ENCODE results near the gene PPIG. TPM values are rescaled to one million over a fixed set of nuclear protein-coding genes. Genes with fewer than 3 reads are reported as not detected.
A peak's percentile ranks its signal among the peaks of the same experiment; 100 is the strongest.
"Not testable (repeated sequence)": the region's sequence is repeated elsewhere in the genome, so short reads cannot be mapped to it uniquely, and the experiment has no call there.

PPIG gene
- total RNA-seq, 1 experiment from 2014 or later, result 20.9 TPM

DNA sequence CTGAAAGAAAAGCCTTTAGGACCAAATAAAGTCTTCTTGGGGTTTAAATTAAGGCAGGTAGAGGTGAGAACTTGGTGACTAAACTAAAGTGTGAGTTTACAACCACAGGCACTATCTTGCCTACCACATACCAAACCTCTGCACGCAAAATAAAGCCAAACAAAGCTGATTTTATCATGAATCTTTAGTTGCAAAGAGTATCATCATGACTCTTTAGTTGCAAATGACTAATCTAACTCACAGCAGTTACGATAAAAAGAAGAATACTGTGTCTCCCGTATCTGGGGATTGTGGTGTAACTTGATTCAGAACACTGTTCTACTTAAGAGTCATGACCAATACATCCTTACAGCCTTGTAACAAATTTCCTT, 98.9 kb downstream of the PPIG start:
- POLR2A ChIA-PET (ENCODE audit: unreplicated experiment), result interaction anchor here (1.0 kb wide), 1 partner anchor 11 kb away, joined by 4 read pairs; no protein-coding TSS in a partner anchor
- Histone ChIP-seq H3K4me3 (ENCODE audit: low read length) (no peak overlapping the region), H4K20me1 (ENCODE audit: low read length) (no peaks in the 10 kb centered on the region), H3K27ac (ENCODE audit: low read length) (peak overlapping the region; percentile 79), H3K4me2 (ENCODE audit: low read length) (peak overlapping the region; percentile 29), H3K9me2 (replicated peaks; ENCODE audit: low read length) (no peaks in the 10 kb centered on the region), H3K4me1 (ENCODE audit: insufficient read depth, low read length) (peaks cover 24% of the 10 kb centered on the region), H3F3A (ENCODE audit: low read length, unreplicated experiment) (no peaks in the 10 kb centered on the region), H3K9me3 (ENCODE audit: low read length) (no peaks in the 10 kb centered on the region), H3K9ac (ENCODE audit: low read length) (peak overlapping the region; percentile 27; the same call in 1 of the 2 replicates), H3K36me3 (ENCODE audit: low read depth, low read length) (no peaks in the 10 kb centered on the region), H3K27me3 (ENCODE audit: low read length) (no peaks in the 10 kb centered on the region), H3K79me2 (ENCODE audit: low read length) (no peaks in the 10 kb centered on the region), H2AFZ (ENCODE audit: low read length) (no peak overlapping the region)
- no peak for TF ChIP-seq EZH2 (IDR thresholded peaks at IDR 0.05; ENCODE audit: low read length, unreplicated experiment)
- no peak for TF ChIP-seq CTCF (conservative IDR thresholded peaks at IDR 0.05; ENCODE audit: low read depth, low read length)
- no peak for TF ChIP-seq EZH2phosphoT487 (IDR thresholded peaks at IDR 0.05; ENCODE audit: borderline replicate concordance, low read length)
- ATAC-seq (peak; percentile 66), DNase-seq (peak; percentile 72)
- intact Hi-C loops (cut with micrococcal nuclease), result loop anchor here (5.0 kb wide), 1 partner anchor 36 kb away; no protein-coding TSS in a partner anchor
- CTCF ChIA-PET, result no interaction called here
- no TSS peak for BruUV-seq (replicated peaks)

- intact Hi-C loops (cut with micrococcal nuclease), result loop anchor here (5.0 kb wide), 1 partner anchor 36 kb away; no protein-coding TSS in a partner anchor
- Histone ChIP-seq H3K27ac (ENCODE audit: low read length) (peak overlapping the region; percentile 79), H2AFZ (ENCODE audit: low read length) (no peak overlapping the region), H3K79me2 (ENCODE audit: low read length) (no peaks in the 10 kb centered on the region), H3K4me2 (ENCODE audit: low read length) (peak overlapping the region; percentile 46), H3K9me2 (replicated peaks; ENCODE audit: low read length) (no peaks in the 10 kb centered on the region), H3K27me3 (ENCODE audit: low read length) (no peaks in the 10 kb centered on the region), H3F3A (ENCODE audit: low read length, unreplicated experiment) (no peaks in the 10 kb centered on the region), H3K9me3 (ENCODE audit: low read length) (no peaks in the 10 kb centered on the region), H3K4me1 (ENCODE audit: insufficient read depth, low read length) (peaks cover 24% of the 10 kb centered on the region), H3K4me3 (ENCODE audit: low read length) (no peak overlapping the region), H4K20me1 (ENCODE audit: low read length) (no peaks in the 10 kb centered on the region), H3K36me3 (ENCODE audit: low read depth, low read length) (no peaks in the 10 kb centered on the region), H3K9ac (ENCODE audit: low read length) (peak overlapping the region; percentile 45; the same call in 1 of the 2 replicates)
- DNase-seq, result peak; percentile 50
- no TSS peak for BruUV-seq (replicated peaks)
- no peak for TF ChIP-seq CTCF (conservative IDR thresholded peaks at IDR 0.05; ENCODE audit: low read depth, low read length)
- no peak for TF ChIP-seq EZH2phosphoT487 (IDR thresholded peaks at IDR 0.05; ENCODE audit: borderline replicate concordance, low read length)
- TF ChIP-seq EZH2 (IDR thresholded peaks at IDR 0.05; ENCODE audit: low read length, unreplicated experiment), result no peak
- POLR2A ChIA-PET (ENCODE audit: unreplicated experiment), result interaction anchor here (0.6 to 1.0 kb wide), 2 partner anchors 10 to 27 kb away, joined by 4 read pairs; no protein-coding TSS in a partner anchor
- CTCF ChIA-PET, result no interaction called here
- peak; percentile 66 for ATAC-seq
These were observed 99.4 kb downstream of the PPIG start for GRCh38 chr2:169683425-169684134.

DNA sequence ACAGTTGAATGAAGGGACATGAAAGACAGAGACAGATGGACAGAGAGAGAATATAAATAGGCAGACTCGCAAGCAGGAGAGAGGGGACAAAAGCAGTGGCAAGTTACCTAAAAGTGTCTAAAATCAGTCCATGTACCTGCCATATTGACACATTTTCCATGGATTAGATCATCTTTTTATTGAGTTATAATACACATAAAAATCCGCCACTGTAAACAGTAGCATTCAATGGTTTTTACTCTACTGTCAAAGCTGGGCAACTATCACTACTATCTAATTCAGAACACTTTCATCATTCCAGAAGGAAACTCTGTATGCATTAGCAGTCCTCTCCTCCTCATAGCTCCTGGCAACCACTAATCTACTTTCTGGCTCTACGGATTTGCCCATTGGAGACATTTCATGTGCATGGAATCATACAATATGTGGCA, 100.0 kb downstream of the PPIG start:
- TF ChIP-seq CTCF (conservative IDR thresholded peaks at IDR 0.05; ENCODE audit: low read depth, low read length) (no peak), EZH2phosphoT487 (IDR thresholded peaks at IDR 0.05; ENCODE audit: borderline replicate concordance, low read length) (no peak), EZH2 (IDR thresholded peaks at IDR 0.05; ENCODE audit: low read length, unreplicated experiment) (no peak)
- no peaks in the 10 kb centered on the region for H3K9me3 ChIP-seq (ENCODE audit: low read length)
- DNase-seq (peak; percentile 50), ATAC-seq (peak; percentile 73)
- CTCF ChIA-PET, result no interaction called here
- H2AFZ ChIP-seq (ENCODE audit: low read length), result no peak overlapping the region
- peak overlapping the region; percentile 79 for H3K27ac ChIP-seq (ENCODE audit: low read length)
- POLR2A ChIA-PET (ENCODE audit: unreplicated experiment), result interaction anchor here (0.6 to 1.0 kb wide), 2 partner anchors 9 to 28 kb away, joined by 4 read pairs; no protein-coding TSS in a partner anchor
- H3K4me3 ChIP-seq (ENCODE audit: low read length), result no peak overlapping the region
- no peaks in the 10 kb centered on the region for H3K9me2 ChIP-seq (replicated peaks; ENCODE audit: low read length)
- BruUV-seq (replicated peaks), result no TSS peak
- no peaks in the 10 kb centered on the region for H3K27me3 ChIP-seq (ENCODE audit: low read length)
- H3K79me2 ChIP-seq (ENCODE audit: low read length), result no peaks in the 10 kb centered on the region
- peaks cover 24% of the 10 kb centered on the region for H3K4me1 ChIP-seq (ENCODE audit: insufficient read depth, low read length)
- H3K9ac ChIP-seq (ENCODE audit: low read length), result peak overlapping the region; percentile 45; the same call in 1 of the 2 replicates
- no peaks in the 10 kb centered on the region for H4K20me1 ChIP-seq (ENCODE audit: low read length)
- H3K36me3 ChIP-seq (ENCODE audit: low read depth, low read length), result no peaks in the 10 kb centered on the region
- no peaks in the 10 kb centered on the region for H3F3A ChIP-seq (ENCODE audit: low read length, unreplicated experiment)
- intact Hi-C loops (cut with micrococcal nuclease), result loop anchor here (5.0 kb wide), 1 partner anchor 37 kb away; no protein-coding TSS in a partner anchor
- H3K4me2 ChIP-seq (ENCODE audit: low read length), result peak overlapping the region; percentile 46

GRCh38 chr2:169684712-169685111, 100.6 kb downstream of the PPIG start:
- peaks cover 24% of the 10 kb centered on the region for H3K4me1 ChIP-seq (ENCODE audit: insufficient read depth, low read length)
- BruUV-seq (replicated peaks); H4K20me1 ChIP-seq (ENCODE audit: low read length); H3K9me2 ChIP-seq (replicated peaks; ENCODE audit: low read length); H3F3A ChIP-seq (ENCODE audit: low read length, unreplicated experiment); POLR2A ChIA-PET (ENCODE audit: unreplicated experiment); CTCF ChIA-PET; H3K27me3 ChIP-seq (ENCODE audit: low read length); H3K4me3 ChIP-seq (ENCODE audit: low read length); ATAC-seq; DNase-seq; H3K36me3 ChIP-seq (ENCODE audit: low read depth, low read length); H3K9ac ChIP-seq (ENCODE audit: low read length); H2AFZ ChIP-seq (ENCODE audit: low read length); H3K79me2 ChIP-seq (ENCODE audit: low read length); H3K9me3 ChIP-seq (ENCODE audit: low read length): not testable (repeated sequence)
- peak overlapping the region; percentile 46; the same call in 1 of the 2 replicates for H3K4me2 ChIP-seq (ENCODE audit: low read length)
- intact Hi-C loops (cut with micrococcal nuclease), result loop anchor here (5.0 kb wide), 1 partner anchor 37 kb away; no protein-coding TSS in a partner anchor
- H3K27ac ChIP-seq (ENCODE audit: low read length), result peak overlapping the region; percentile 79
